DOHH2 (cell line): ENCODE measurements around the gene U2AF2.

Source experiments
- H3F3A ChIP-seq: fragments of 200-600 bp; sonication (generic), shearing (Covaris generic); 2 replicates; pipeline ENCODE4 v1.6.0; 2016; ENCODE audit warnings: antibody characterized with exemption, mild to moderate bottlenecking; ENCODE audit not compliant: control insufficient read depth, insufficient read depth
- H3K27ac ChIP-seq: fragments of 200-600 bp; sonication (generic); 2 replicates; pipeline ENCODE4 v1.5.1; 2014; ENCODE audit warnings: low read depth, mild to moderate bottlenecking, low read length, moderate library complexity
- H3K27me3 ChIP-seq: fragments of 200-600 bp; sonication (generic); 2 replicates; pipeline ENCODE4 v1.6.1; 2014; ENCODE audit warnings: mild to moderate bottlenecking, low read length, mixed read lengths; ENCODE audit not compliant: control insufficient read depth
- H3K36me3 ChIP-seq: fragments of 200-600 bp; sonication (generic); 2 replicates; pipeline ENCODE4 v1.6.1; 2014; ENCODE audit warnings: mild to moderate bottlenecking, low read length, moderate library complexity, mixed read lengths; ENCODE audit not compliant: control insufficient read depth
- H3K4me1 ChIP-seq: fragments of 200-600 bp; sonication (generic); 2 replicates; pipeline ENCODE4 v1.6.1; 2014; ENCODE audit warnings: mild to moderate bottlenecking, low read length, mixed read lengths; ENCODE audit not compliant: control insufficient read depth
- H3K4me2 ChIP-seq: fragments of 200-600 bp; sonication (generic); 2 replicates; pipeline ENCODE4 v1.6.0; 2014; ENCODE audit warnings: mild to moderate bottlenecking, low read length, moderate library complexity
- H3K4me3 ChIP-seq: fragments of 200-600 bp; sonication (generic); 2 replicates; pipeline ENCODE4 v1.5.1; 2014; ENCODE audit warnings: mild to moderate bottlenecking, low read length, mixed read lengths
- H3K79me2 ChIP-seq: fragments of 200-600 bp; sonication (generic); 2 replicates; pipeline ENCODE4 v1.6.1; 2014; ENCODE audit warnings: mild to moderate bottlenecking, low read length, mixed read lengths; ENCODE audit not compliant: control insufficient read depth
- H3K9me2 ChIP-seq: fragments of 200-600 bp; sonication (generic); replicated peaks from 2 replicates; pipeline ENCODE4 v1.6.1; 2014; ENCODE audit warnings: mild to moderate bottlenecking, low read length, mixed read lengths; ENCODE audit not compliant: control insufficient read depth
- H3K9me3 ChIP-seq: fragments of 200-600 bp; sonication (generic); 2 replicates; pipeline ENCODE4 v1.6.1; 2014; ENCODE audit warnings: antibody characterized with exemption, low read length, mixed read lengths; ENCODE audit not compliant: control insufficient read depth, insufficient read depth
- H4K20me1 ChIP-seq: fragments of 200-600 bp; sonication (generic); 2 replicates; pipeline ENCODE4 v1.6.0; 2014; ENCODE audit warnings: low read depth, mild to moderate bottlenecking, antibody characterized with exemption, low read length, moderate library complexity; ENCODE audit not compliant: control insufficient read depth, insufficient read depth
- CTCF ChIP-seq: fragments of 200-600 bp; sonication (generic); IDR thresholded peaks from one replicate; pipeline ENCODE4 v1.5.1; 2014; ENCODE audit warnings: antibody characterized with exemption, mild to moderate bottlenecking, low read depth, low read length; ENCODE audit not compliant: poor library complexity, severe bottlenecking
- EZH2phosphoT487 ChIP-seq: fragments of 200-600 bp; sonication (generic); IDR thresholded peaks from 2 replicates; pipeline ENCODE4 v1.6.1; 2017; ENCODE audit warnings: borderline replicate concordance, mild to moderate bottlenecking, antibody characterized with exemption, low read length, moderate library complexity, mixed read lengths

U2AF2 gene

GRCh38 chr19:55694241-55694655, 39.4 kb downstream of the U2AF2 start:
- Histone ChIP-seq H3F3A (no peaks in the 10 kb centered on the region), H3K4me1 (no peaks in the 10 kb centered on the region), H3K27me3 (no peaks in the 10 kb centered on the region), H3K4me2 (no peak overlapping the region), H3K4me3 (no peak overlapping the region), H3K9me3 (no peaks in the 10 kb centered on the region), H4K20me1 (no peaks in the 10 kb centered on the region), H3K36me3 (peaks cover 92% of the 10 kb centered on the region), H3K9me2 (no peaks in the 10 kb centered on the region), H3K79me2 (no peaks in the 10 kb centered on the region), H3K27ac (no peak overlapping the region)
- TF ChIP-seq EZH2phosphoT487 (no peak), CTCF (no peak)

- H3F3A ChIP-seq, result no peaks in the 10 kb centered on the region
- peaks cover 89% of the 10 kb centered on the region for H3K36me3 ChIP-seq
- H3K79me2 ChIP-seq, result no peaks in the 10 kb centered on the region
- no peak overlapping the region for H3K4me3 ChIP-seq
- no peak for TF ChIP-seq CTCF
- TF ChIP-seq EZH2phosphoT487, result no peak
- H3K27ac ChIP-seq, result no peak overlapping the region
- H3K9me2 ChIP-seq, result no peaks in the 10 kb centered on the region
- no peaks in the 10 kb centered on the region for H3K9me3 ChIP-seq
- no peaks in the 10 kb centered on the region for H3K4me1 ChIP-seq
- H3K27me3 ChIP-seq, result no peaks in the 10 kb centered on the region
- no peak overlapping the region for H3K4me2 ChIP-seq
- no peaks in the 10 kb centered on the region for H4K20me1 ChIP-seq
These were observed 40.0 kb downstream of the U2AF2 start for GRCh38 chr19:55694656-55695491.

- no peak overlapping the region for H3K27ac ChIP-seq
- H3K9me2 ChIP-seq, result no peaks in the 10 kb centered on the region
- H3K4me3 ChIP-seq, result no peak overlapping the region
- H4K20me1 ChIP-seq, result no peaks in the 10 kb centered on the region
- H3K79me2 ChIP-seq, result no peaks in the 10 kb centered on the region
- H3K4me1 ChIP-seq, result no peaks in the 10 kb centered on the region
- no peaks in the 10 kb centered on the region for H3K27me3 ChIP-seq
- TF ChIP-seq CTCF (no peak), EZH2phosphoT487 (no peak)
- no peak overlapping the region for H3K4me2 ChIP-seq
- H3F3A ChIP-seq, result no peaks in the 10 kb centered on the region
- peaks cover 86% of the 10 kb centered on the region for H3K36me3 ChIP-seq
- H3K9me3 ChIP-seq, result no peaks in the 10 kb centered on the region
These were observed 40.9 kb downstream of the U2AF2 start for GRCh38 chr19:55695511-55696290.
